Stimulated activated CD4-positive, alpha-beta T cell treated with anti-CD3 and anti-CD28 coated beads, Interleukin-12 subunit alpha, Interleukin-12 subunit beta, amount 100 ng/mL, for 24 hours (primary cell): ENCODE results near the gene MBTPS1.
A peak's percentile ranks its signal among the peaks of the same experiment; 100 is the strongest.

ENCODE experiments used
- DNase-seq, 2 experiments: peaks; one replicate each; pipeline ENCODE4 v3.0.0-alpha.2; 2020; ENCODE audit warnings: low read depth in 2 of 2

The MBTPS1 gene

DNA sequence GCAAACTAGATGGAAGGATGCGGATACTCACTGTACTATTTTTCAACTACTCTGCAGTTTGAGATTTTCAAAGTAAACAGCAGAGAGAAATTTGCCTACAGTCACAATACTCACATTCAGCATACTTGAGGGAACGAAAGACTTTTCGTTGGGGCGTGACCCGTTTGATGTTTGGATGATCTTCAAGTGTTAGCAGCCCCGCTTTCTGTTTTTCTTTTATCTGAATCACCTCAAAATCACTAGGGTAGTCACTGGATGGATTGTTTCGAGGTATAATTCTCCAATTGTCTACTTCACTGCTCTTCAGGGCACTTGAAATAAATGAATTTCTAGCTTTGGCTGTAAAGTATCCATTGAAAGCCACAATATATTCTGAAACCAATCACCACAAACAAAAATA, 17.8 kb downstream of the MBTPS1 start:
- DNase-seq, result no peak

DNA sequence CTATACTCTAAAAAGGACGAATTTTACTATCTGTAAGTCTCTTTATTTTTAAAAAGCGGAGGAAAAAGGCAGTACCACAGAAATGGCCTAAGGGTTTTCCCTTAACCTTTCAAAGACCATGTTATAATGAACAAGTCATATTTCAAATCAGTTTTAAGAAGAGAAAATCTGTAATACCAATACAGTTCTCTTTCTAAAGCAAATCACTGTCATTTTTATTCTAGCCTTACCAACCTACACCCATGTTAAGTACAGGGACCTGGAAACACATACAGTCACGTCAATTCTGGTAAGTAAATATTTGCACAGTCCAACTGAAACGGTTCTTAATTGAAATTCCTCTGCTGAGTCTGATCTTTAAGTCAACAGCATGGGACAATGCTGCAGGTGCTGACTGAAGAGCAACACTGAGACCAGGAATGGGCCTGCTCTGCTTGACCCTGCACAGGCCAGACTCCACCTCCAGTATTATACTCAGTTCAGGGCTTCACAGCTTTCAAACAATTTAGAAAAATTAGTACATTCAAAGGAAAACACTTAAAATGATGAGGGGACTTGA, 20.2 kb downstream of the MBTPS1 start:
- DNase-seq, result no peak

- no peak for DNase-seq
These were observed 21.3 kb downstream of the MBTPS1 start for GRCh38 chr16:84095466-84095865.

DNA sequence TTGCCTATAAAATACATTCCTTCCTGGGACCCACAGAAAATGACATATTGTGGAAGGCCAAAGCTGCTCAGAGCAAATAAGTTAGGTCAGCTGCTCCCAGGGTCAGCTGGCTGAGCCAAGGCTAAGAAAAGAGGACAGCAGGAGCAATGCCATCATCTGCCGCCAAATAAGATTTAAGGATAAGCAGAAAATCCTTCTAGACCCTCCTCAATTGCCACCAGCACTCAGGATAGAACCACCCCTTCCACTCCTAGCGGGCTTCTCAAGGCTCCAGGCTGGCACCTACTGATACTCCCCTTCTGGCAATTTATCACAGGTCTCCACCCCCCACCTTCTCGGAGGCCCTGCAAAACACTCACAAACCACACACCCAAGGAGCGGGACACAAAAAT, 22.9 kb downstream of the MBTPS1 start:
- no peak for DNase-seq

DNA sequence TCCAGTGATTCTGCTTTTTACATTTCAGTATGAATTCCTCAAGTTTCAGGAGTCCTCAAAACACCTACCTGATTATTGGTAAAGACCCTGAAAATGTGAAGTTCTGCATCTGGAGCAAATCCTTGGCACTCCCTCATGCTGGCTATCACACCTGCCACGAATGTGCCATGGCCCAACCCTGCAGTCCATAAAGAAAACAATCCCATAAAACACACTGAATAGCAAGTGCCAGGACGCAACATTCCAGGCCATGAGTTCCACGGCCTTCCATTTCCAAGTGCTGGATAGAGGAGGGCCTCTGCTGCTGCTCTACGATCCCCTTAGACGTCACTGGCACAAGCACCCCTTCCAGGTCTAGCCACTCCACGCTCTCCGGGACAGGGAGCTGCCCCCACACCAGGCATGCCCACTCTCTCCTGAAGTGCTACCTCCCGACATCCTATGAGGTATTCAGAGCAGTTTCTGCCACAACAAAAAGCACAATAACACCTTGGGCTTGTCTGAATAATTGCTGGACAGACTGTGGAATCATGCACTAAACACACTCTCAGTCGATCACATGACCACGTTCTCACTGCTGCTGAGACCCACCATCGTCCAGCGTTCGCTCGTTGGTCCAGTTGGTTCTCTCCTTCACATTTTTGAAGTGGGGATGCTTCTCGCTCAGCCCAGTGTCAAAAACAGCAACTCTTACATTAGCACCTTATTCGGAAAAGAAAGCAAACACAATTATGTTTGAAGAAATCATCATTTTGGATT, 23.4 kb downstream of the MBTPS1 start:
- no peak for DNase-seq

- DNase-seq, result no peak
These were observed 25.3 kb downstream of the MBTPS1 start for GRCh38 chr16:84091460-84091859.

DNA sequence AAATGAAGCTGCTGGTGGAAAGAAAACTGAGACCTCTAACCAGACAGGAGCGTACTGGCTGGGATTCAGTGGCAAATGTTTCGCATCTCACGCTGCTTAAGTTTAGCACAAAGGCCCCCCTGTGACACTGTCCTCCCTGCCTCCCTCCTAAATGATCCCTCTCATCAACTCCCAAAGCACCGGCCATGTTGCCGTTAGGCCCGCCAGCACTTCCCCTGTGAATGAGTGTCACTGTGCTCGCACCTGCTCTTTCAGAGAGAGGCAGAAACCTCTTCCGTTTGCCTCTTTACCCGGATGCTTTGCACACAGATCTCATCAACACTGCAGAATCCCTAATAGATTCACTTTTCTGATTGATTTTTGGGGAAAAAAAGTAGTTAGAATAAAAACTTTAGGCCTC, 26.5 kb downstream of the MBTPS1 start:
- DNase-seq, result no peak

DNA sequence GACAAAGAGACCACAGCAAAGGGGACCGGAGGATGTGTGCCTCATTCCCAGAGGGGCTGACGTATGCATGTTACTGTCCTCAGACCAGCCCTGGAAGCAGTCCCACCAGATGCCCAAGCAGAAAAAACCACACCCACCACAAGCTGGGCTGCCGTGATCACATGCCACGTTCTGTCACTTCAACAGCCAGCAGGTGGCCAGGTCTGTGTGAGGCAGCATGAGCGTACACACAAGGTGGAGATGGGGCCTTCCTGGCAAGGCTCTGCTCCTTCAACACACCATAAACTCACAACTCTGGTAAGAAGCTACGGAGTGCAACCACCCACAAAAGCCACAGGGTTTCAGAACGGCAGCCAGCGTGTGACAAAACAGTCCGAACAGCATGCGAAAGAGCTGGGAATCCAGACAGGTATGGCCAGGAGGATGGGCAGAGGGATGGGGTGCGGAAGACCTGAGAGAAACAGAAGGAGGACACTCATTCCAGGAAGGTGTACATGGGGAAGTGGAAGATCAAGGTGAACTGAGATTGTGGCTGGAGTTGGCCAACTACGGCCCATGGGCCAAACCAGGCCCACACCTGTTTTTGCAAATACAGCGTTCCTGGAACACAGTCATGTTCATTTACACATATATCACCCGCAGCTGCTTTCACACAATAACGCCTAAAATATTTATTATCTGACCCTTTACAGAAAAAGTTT, 27.9 kb downstream of the MBTPS1 start:
- DNase-seq, result peak; percentile 5 to 35

DNA sequence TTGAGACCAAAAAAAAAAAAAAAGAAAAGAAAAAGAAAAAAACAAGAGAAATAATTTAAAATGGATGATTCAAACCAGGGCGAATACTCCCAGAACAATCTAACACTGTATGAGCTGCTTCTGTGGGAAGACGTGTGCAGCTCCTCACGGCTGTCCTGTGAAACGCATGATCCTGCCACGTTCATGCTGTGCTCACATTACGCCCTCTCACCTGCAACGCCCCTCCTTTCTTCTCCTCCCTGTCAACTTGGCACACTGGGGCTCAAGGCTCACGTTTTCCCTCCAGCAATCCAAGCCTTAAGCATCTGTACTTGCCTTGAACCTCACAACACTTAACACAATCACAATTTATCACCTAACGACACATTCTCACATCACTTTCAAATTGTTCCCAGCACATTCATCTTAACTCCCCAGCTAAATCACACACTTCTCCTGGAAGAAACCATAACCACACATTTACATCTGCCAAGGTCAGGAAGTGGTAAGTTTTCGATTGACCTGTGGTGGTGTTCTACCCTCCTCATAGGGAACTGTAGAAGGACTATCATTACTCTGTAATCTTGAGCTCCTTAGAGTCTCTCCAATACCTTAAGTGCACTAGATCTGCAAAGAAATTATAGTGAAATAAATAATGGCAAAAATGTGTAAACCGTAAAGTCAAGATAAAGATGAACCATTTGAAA, 29.1 kb downstream of the MBTPS1 start:
- DNase-seq, result no peak

- no peak for DNase-seq
These were observed 29.7 kb downstream of the MBTPS1 start for GRCh38 chr16:84087001-84087400.

- DNase-seq, result no peak
These were observed 30.4 kb downstream of the MBTPS1 start for GRCh38 chr16:84086341-84086740.

- DNase-seq, result no peak
These were observed 31.0 kb downstream of the MBTPS1 start for GRCh38 chr16:84085773-84086172.

- no peak for DNase-seq
These were observed 31.5 kb downstream of the MBTPS1 start for GRCh38 chr16:84085271-84085667.

GRCh38 chr16:84084570-84085270, 32.0 kb downstream of the MBTPS1 start:
- peak; percentile 22 to 61 for DNase-seq

DNA sequence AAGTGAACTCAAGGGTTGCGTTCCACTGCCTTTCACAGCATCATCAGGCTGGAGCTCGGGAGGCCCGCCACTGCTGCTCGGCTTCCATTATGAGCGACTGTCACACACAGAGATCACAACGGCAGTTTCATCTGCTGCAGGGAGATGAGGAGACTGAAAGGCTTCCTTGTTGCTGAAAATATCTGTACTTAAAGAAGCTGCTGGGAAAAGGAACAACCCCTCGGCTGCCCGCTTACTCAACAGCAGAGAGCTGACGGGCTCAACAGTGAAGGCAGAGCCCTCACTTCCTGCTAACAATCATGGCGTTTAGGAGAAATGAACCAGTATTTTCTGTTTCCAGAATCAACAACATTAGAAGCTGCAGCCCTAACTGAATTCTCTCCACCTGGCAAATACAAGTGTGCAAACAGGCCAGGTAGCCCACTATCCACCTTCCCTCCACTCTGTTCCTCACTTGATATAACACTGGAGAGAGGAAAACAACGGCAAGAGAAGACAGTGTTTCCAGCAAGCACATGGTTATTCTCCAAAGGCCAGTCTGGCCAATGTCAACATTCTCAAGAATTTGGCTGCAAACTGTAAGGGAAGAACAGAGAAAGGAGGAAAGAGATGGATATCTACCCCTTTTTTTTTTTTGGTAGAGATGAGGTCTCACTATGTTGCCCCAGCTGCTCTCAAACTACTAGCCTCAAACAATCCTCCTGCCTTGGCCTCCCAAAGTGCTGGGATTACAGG, 33.7 kb downstream of the MBTPS1 start:
- no peak for DNase-seq

DNA sequence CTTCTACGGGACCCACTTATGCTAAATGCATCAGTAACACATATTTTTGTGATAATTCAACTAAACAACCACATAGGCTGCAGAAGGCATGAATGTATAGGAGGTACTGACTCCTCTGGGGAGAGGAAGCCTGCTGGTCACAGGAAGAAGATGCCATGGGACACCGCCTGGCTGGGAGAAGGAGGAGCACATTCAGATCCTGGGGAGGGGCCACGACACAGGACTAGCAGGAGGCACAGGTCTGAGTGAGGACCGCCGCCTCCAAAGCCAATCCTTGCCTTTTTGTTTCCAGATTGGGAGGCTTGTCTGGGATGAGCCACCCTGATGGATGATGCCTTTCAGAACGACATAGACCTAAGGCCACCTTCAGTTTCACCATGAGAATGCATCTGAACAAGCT, 34.6 kb downstream of the MBTPS1 start:
- no peak for DNase-seq

- DNase-seq, result no peak
These were observed 35.2 kb downstream of the MBTPS1 start for GRCh38 chr16:84081446-84081989.

DNA sequence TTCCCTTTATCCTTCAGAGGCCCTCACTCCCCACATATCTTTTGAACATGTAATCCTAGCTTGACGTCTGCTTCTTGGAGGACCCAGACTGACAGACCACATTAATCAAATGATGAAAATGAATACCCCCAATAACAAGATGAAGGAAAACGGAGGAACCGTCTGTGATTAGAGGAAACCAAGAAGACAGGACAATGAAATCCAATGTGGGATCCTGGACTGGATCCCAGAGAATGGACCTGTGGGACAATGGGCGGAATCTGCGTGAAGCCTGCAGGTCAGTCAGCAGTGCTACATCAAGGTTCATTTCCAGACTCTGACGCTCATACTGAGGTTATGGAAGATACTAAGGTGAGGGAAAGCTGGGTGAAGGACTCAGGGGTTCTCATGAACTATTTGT, 35.9 kb downstream of the MBTPS1 start:
- DNase-seq, result no peak

- DNase-seq, result no peak
These were observed 36.4 kb downstream of the MBTPS1 start for GRCh38 chr16:84080378-84080777.

DNA sequence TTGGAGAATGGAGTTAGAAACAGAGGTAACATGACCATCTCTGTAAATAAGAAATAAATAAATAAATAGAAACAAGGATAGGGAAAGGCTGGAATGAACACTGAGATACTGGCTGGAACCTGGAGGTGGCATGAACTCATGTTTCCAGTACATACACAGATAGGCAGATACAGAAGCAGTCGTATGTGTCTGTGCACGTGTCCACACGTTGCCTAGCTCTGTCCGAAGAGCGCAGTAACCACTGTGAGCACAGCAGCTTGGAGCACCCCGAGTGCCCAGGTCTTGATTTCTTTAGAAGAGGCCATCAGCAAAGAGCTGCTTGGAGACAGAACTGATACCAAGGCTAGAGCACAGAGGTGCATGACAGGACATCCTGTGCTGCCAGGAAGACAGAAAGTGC, 37.1 kb downstream of the MBTPS1 start:
- no peak for DNase-seq

GRCh38 chr16:84075376-84075775, 41.4 kb downstream of the MBTPS1 start:
- DNase-seq, result no peak
